GM18951 (cell line): ENCODE results near the gene EZH1.
"Not testable (repeated sequence)": the region's sequence is repeated elsewhere in the genome, so short reads cannot be mapped to it uniquely, and the experiment has no call there.

ENCODE experiments used
- POLR2A ChIP-seq: IDR thresholded peaks from 4 replicates; pipeline ENCODE4 v1.6.1; 2011; ENCODE audit warnings: mild to moderate bottlenecking; ENCODE audit not compliant: insufficient read length, insufficient read depth; ENCODE audit errors: extremely low read depth
- in situ Hi-C: fragments of 300-500 bp; cut with MboI; formaldehyde crosslinking; loops from one replicate; pipeline ENCODE4 v1.12.0; 2022; ENCODE audit warnings: low sequenced_read_pairs, mixed read lengths, inconsistent platforms; ENCODE audit not compliant: unreplicated experiment

EZH1 gene

DNA sequence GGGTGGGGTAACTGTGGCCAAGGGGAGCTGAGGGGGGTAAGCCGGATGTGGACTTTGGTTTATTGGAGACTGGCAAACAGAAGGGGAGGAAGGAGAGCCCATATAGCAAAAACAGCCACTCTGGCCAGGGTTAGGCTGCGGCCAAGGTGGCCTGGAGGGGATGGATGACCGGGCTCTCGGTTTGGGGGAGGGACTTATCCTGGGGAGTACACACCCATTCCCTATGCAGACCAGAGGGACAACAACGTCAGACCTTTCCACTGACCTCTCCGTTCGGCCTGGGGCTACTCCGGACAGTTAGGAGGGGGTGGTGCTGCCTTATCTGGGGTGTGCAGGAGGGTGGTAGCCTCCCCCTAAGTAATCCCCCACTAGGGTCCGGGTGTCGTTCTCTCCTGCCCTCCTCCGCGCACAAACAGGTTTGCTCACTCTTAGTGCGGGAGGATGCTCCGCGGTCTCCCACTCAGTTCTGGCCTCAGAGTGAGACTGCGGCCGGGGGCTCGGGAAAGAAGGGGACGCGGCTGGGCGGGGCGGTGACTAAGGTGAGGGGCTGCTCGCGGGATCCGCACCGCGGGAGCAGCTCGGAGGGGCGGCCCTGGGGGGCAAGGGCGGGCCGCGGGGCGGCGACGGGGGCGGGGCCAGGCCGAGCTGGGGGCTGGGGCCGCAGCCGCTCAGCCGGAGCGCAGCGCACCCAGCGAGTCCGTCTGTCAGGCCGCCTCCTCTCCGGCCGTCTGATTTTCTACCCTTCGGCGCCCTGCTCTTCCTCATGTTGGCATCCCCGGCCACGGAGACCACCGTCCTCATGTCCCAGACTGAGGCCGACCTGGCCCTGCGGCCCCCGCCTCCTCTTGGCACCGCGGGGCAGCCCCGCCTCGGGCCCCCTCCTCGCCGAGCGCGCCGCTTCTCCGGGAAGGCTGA lies 35.4 kb upstream of the EZH1 start, which contains the start of gene WNK4:
Gene WNK4, plus strand, starts transcription at position 675 of the 915 bp plus-strand sequence. Its CDS starts 89 bp downstream, at position 764.
- in situ Hi-C loops = no loop called here
- no peak for TF ChIP-seq POLR2A

DNA sequence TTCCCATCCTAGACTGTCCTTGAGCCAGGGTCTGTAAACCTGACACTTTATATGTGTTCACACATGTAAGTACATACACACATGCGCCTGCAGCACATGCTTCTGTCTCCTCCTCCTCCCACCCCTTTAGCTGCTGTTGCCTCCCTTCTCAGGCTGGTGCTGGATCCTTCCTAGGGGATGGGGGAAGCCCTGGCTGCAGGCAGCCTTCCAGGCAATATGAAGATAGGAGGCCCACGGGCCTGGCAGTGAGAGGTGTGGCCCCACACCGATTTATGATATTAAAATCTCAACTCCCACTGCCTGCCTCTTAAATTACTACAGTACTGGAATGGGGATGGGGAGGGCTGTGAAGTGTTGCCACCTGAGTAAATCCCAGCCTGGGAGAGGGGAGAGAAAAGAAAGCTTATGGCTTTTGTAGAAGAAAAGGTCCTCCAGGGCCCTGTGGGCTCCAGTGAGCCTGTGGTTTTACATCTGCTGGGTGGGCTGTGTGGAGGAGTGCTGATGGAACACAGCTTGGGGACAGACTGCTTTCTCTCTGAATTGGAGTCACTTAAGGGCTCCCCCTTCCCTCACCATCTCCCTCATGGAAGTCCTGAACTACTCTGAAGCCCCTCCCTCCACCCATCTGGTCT lies 34.6 kb upstream of the EZH1 start:
- in situ Hi-C loops = no loop called here
- no peak for TF ChIP-seq POLR2A

DNA sequence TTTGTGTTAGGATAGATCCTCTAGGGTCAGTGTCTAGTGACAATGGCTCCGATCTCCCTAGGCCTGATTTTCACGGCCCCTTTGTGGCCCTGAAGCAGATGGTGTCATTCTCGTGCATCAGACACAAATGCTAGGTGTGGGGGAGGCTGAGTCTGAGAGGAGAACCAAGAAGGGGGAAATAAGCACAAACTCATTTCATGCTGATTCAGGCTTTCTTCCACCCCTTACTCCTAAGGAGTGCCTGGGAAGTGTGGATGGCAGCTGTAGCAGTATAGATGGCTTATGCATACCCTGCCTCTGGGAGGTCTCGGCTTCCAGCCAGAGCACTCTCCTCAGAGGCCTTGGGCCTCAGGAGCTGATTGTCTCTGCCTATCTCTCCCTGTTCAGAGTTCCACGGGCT lies 33.7 kb upstream of the EZH1 start:
- TF ChIP-seq POLR2A = no peak
- in situ Hi-C loops = no loop called here

- in situ Hi-C loops = no loop called here
- TF ChIP-seq POLR2A = no peak
Observed at GRCh38 chr17:42775534-42776098, 30.8 kb upstream of the EZH1 start.

GRCh38 chr17:42774066-42774745 lies 29.4 kb upstream of the EZH1 start:
- no peak for TF ChIP-seq POLR2A
- in situ Hi-C loops = no loop called here

- in situ Hi-C loops = no loop called here
- peak; percentile 93 for TF ChIP-seq POLR2A
Observed at GRCh38 chr17:42773290-42774035, 28.6 kb upstream of the EZH1 start, which contains the start of gene VPS25. Gene VPS25, plus strand, starts transcription at chr17:42773449. Its CDS starts 27 bp downstream, at chr17:42773476.

DNA sequence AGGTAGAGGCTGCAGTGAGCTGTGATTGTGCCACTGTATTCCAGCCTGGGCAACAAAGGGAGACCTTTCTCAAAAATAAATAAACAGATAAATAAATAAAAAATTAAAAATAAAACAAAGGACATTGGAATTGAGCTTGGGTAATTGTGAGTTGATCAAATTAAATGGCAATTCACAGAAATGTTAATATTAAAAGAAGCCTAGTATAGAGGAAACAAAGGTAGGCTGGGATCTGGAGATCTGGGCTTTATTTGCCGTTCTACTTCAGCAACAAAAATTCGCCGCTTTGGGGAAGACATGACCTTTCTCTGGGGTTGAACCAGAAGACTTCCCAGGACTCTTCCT lies 28.1 kb upstream of the EZH1 start:
- in situ Hi-C loops = no loop called here
- no peak for TF ChIP-seq POLR2A

- in situ Hi-C loops = not testable (repeated sequence)
Observed at GRCh38 chr17:42769964-42770363, 25.1 kb upstream of the EZH1 start.

DNA sequence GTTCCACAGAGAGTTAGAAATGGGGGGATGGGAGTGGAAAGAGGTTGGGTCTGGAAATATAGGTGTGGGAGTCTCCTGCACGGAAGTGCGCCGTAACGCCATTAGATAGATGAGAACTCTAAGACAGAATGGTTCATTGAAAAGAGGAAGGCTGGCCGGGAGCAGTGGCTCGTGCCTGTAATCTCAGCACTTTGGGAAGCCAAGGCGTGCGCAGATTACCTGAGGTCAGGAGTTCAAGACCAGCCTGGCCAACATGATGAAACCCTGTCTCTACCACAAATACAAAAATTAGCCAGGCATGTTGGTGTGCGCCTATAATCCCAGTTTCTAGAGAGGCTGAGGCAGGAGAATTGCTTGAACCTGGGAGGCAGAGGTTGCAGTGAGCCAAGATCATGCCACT lies 23.2 kb upstream of the EZH1 start:
- in situ Hi-C loops = not testable (repeated sequence)

DNA sequence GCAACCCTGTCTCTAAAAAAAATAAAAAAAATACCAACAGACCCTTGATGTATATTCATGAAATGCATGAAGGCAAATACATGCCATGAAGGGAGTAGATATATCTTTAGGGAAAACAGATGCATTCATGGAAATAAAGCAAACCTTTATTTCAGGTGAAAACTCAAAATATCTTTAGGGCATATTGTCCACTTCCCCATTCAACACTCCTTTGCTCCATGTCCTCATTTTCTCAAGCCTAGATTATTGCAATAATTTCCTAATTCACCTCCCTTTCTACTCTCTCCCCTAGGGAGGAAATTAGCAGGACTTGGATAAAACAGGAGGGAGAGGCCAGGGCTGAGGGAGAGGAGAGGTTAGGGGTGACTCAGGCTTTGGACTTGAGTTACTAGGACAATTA lies 22.7 kb upstream of the EZH1 start:
- TF ChIP-seq POLR2A = no peak
- in situ Hi-C loops = no loop called here

- TF ChIP-seq POLR2A = no peak
- in situ Hi-C loops = no loop called here
Observed at GRCh38 chr17:42766124-42766523, 21.3 kb upstream of the EZH1 start.

GRCh38 chr17:42761638-42762037 lies 16.8 kb upstream of the EZH1 start:
- in situ Hi-C loops = no loop called here
- TF ChIP-seq POLR2A = no peak

GRCh38 chr17:42760652-42761581 lies 16.1 kb upstream of the EZH1 start, which contains the start of gene RAMP2:
Gene RAMP2, plus strand, starts transcription at chr17:42761227. Its CDS starts 35 bp downstream, at chr17:42761262.
- in situ Hi-C loops = no loop called here
- no peak for TF ChIP-seq POLR2A
